ENCODE measurements around the gene CCL7. TPM values are rescaled to one million over a fixed set of nuclear protein-coding genes. Genes with fewer than 3 reads are reported as not detected.

CCL7 gene
- total RNA-seq, 1 donor from 2014 or later = not detected

DNA sequence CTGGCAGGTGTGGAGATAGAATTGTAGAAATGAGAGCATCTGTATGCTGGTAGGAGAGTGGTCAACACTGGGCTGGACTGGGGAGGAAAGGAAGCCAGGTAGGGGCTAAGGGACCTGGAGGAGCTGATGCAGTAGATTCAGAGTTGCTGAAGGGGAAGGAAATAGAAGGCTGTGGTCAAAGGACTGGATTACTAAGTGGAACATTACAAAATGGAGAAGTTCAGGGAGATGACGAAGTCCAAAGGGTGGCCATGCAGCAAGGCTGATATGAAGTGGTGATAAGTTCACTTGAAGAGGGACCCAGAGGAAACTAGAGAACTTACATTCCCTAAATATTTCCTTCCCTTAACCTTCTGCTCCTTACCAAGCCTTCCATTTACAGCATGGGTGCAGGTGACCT is 23.6 kb upstream of the CCL7 start:
- Mint-ChIP-seq H3K36me3 (ENCODE audit: unreplicated experiment) (no peaks in the 10 kb centered on the region), H3K9me3 (ENCODE audit: unreplicated experiment) (no peaks in the 10 kb centered on the region), H3K27me3 (ENCODE audit: unreplicated experiment) (no peaks in the 10 kb centered on the region), H3K4me3 (ENCODE audit: unreplicated experiment) (no peak overlapping the region), H3K4me1 (ENCODE audit: unreplicated experiment) (peaks cover 47% of the 10 kb centered on the region), H3K27ac (ENCODE audit: unreplicated experiment) (no peak overlapping the region)
- DNase-seq (ENCODE audit: extremely low spot score, unreplicated experiment) = no peak
- TF ChIP-seq, protein P1, sequence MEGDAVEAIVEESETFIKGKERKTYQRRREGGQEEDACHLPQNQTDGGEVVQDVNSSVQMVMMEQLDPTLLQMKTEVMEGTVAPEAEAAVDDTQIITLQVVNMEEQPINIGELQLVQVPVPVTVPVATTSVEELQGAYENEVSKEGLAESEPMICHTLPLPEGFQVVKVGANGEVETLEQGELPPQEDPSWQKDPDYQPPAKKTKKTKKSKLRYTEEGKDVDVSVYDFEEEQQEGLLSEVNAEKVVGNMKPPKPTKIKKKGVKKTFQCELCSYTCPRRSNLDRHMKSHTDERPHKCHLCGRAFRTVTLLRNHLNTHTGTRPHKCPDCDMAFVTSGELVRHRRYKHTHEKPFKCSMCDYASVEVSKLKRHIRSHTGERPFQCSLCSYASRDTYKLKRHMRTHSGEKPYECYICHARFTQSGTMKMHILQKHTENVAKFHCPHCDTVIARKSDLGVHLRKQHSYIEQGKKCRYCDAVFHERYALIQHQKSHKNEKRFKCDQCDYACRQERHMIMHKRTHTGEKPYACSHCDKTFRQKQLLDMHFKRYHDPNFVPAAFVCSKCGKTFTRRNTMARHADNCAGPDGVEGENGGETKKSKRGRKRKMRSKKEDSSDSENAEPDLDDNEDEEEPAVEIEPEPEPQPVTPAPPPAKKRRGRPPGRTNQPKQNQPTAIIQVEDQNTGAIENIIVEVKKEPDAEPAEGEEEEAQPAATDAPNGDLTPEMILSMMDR (IDR thresholded peaks at IDR 0.05) = no peak

DNA sequence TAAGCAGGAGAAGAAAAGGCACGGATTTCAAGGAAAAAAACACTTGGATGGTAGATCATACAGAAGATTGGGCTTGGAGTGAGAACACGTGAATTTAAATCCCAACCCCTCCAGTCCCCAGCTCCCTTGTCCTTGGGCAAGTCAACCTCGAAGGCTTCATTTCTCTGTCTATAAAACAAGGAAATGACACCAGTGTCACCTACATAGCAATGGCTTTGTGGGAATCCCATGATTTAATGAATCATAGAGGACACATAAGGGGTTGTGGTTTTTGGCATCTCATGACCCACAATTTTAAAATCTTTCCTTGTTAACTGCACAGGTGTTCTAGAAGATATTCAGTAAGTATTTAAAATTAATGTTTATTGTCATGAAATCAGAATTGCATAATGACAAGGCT is 23.1 kb upstream of the CCL7 start:
- no peak for DNase-seq (ENCODE audit: extremely low spot score, unreplicated experiment)
- Mint-ChIP-seq H3K4me1 (ENCODE audit: unreplicated experiment) (peaks cover 49% of the 10 kb centered on the region), H3K4me3 (ENCODE audit: unreplicated experiment) (no peak overlapping the region), H3K27ac (ENCODE audit: unreplicated experiment) (no peak overlapping the region), H3K27me3 (ENCODE audit: unreplicated experiment) (no peaks in the 10 kb centered on the region), H3K9me3 (ENCODE audit: unreplicated experiment) (no peaks in the 10 kb centered on the region), H3K36me3 (ENCODE audit: unreplicated experiment) (no peaks in the 10 kb centered on the region)
- TF ChIP-seq, protein P1 (IDR thresholded peaks at IDR 0.05) = no peak

DNA sequence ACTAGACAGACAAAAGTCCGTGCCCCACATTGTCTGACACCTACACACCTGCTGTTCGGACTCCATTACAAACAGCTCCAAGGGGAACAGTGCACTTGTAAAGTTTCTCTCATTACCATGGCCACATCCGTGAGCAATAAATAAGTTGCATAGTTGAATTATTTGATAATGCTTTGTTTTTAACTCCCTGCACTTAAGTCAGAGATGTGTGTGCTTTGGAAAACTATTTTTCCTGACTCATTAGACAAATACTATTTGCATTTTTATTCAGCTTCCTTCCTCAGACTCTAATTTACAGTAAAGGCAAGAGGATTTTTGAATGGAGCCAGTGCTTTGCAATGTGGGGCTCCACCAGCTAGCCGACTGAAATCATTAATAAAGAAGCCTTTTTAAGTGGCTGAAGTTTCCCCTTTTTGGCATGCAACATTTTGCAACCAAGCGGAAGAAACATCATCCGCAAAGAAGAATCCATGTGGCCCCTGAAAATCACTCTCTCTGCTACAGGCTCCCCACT is 21.5 kb upstream of the CCL7 start:
- Mint-ChIP-seq H3K4me1 (ENCODE audit: unreplicated experiment) (peaks cover 61% of the 10 kb centered on the region), H3K27me3 (ENCODE audit: unreplicated experiment) (no peaks in the 10 kb centered on the region), H3K4me3 (ENCODE audit: unreplicated experiment) (no peak overlapping the region), H3K36me3 (ENCODE audit: unreplicated experiment) (no peaks in the 10 kb centered on the region), H3K9me3 (ENCODE audit: unreplicated experiment) (no peaks in the 10 kb centered on the region), H3K27ac (ENCODE audit: unreplicated experiment) (peak overlapping the region; percentile 85)
- TF ChIP-seq, protein P1 (IDR thresholded peaks at IDR 0.05) = no peak
- no peak for DNase-seq (ENCODE audit: extremely low spot score, unreplicated experiment)

DNA sequence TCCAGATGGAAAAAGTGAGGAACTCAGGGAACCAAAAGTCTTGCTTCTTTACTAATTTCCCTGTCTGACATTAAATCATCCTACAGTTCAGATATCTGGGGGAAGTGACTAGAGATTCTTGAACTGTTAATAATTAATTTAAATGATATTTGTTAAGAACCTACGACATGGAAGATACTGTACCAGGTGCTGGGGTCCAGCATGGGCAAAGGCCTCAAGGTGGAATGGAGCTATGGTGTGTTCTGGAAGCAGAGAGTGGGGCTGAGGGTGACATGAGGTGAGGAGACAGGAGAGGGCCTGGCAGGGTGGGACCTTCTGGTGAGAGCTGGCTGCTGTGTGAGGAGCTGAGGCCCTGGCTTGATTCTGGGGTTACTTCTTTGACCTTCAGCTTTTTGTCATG is 21.0 kb upstream of the CCL7 start:
- no peak overlapping the region for H3K4me3 Mint-ChIP-seq (ENCODE audit: unreplicated experiment)
- H3K27ac Mint-ChIP-seq (ENCODE audit: unreplicated experiment) = peak overlapping the region; percentile 85
- TF ChIP-seq, protein P1 (IDR thresholded peaks at IDR 0.05) = no peak
- no peaks in the 10 kb centered on the region for H3K9me3 Mint-ChIP-seq (ENCODE audit: unreplicated experiment)
- peaks cover 66% of the 10 kb centered on the region for H3K4me1 Mint-ChIP-seq (ENCODE audit: unreplicated experiment)
- H3K27me3 Mint-ChIP-seq (ENCODE audit: unreplicated experiment) = no peaks in the 10 kb centered on the region
- no peaks in the 10 kb centered on the region for H3K36me3 Mint-ChIP-seq (ENCODE audit: unreplicated experiment)
- no peak for DNase-seq (ENCODE audit: extremely low spot score, unreplicated experiment)

DNA sequence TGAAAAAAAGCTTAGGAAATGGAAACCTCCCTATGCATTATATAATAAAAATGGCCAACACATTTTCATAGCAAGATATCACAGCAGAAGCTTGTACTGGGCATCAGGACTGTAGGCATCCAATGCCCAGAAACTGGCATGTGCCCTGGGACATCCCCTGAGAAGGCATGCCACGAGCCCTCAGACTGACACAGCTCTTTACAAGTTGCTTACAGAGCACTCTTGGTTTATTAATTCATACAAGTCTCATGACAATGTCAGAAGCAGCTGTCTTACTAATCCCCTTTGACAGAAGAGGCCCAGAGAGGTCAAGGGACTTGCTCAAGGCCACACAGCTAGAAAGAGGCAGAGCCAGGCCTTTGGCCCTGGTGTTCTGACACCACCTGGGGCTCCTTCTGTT is 20.5 kb upstream of the CCL7 start:
- no peak for DNase-seq (ENCODE audit: extremely low spot score, unreplicated experiment)
- H3K27me3 Mint-ChIP-seq (ENCODE audit: unreplicated experiment) = no peaks in the 10 kb centered on the region
- TF ChIP-seq, protein P1 (IDR thresholded peaks at IDR 0.05) = no peak
- peaks cover 70% of the 10 kb centered on the region for H3K4me1 Mint-ChIP-seq (ENCODE audit: unreplicated experiment)
- H3K36me3 Mint-ChIP-seq (ENCODE audit: unreplicated experiment) = no peaks in the 10 kb centered on the region
- no peak overlapping the region for H3K4me3 Mint-ChIP-seq (ENCODE audit: unreplicated experiment)
- H3K27ac Mint-ChIP-seq (ENCODE audit: unreplicated experiment) = peak overlapping the region; percentile 85
- H3K9me3 Mint-ChIP-seq (ENCODE audit: unreplicated experiment) = no peaks in the 10 kb centered on the region

Data from osteocyte (in vitro differentiated cells).